ENCODE measurements around the gene NLK. TPM values are rescaled to one million over a fixed set of nuclear protein-coding genes. Genes with fewer than 3 reads are reported as not detected.

Gene NLK
- total and polyA plus RNA-seq, 2 of the 4 experiments (the other 2 are of a cell fraction) = 15.3 to 23.3 TPM

DNA sequence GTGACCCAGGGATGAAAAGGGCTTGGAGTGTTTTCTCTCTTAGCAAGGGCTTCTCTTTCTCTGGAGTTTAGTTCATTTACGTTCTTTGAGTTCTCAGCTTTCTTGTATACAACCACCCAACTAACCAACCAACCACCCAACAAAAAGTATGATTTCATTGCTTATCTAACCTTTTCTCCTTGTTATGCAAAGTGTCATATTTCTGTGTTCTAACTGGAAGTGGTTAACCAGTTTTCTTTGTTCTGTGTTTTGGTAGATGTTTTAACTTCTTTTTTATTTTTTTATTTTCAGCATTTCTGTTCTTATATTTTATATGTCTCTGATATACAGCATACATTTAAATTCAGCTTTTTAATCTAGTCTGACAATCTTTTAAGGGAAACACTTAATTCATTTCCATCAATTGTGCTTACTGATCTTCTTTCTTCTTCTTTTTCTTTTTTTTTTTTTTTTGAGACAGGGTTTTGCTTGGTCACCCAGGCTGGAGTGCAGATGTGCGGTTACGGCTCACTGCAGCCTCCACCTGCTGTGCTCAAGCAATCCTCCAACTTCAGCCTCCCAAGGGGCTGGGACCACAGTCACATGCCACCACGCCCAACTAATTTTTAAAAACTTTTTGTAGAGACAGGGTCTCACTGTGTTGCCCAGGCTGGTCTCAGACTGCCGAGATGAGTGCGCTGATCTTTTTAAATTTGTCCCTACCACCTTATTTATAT lies 29.6 kb downstream of the NLK start:
- Histone ChIP-seq H2AFZ (replicated peaks; ENCODE audit: low read length, poor library complexity) (no peak overlapping the region), H3K56ac (ENCODE audit: extremely low read depth, insufficient read depth, low read length) (no peak overlapping the region), H3K4me3 (ENCODE audit: insufficient read depth, low read depth, low read length) (no peak overlapping the region), H2BK5ac (ENCODE audit: low read depth, low read length, poor library complexity, severe bottlenecking) (no peak overlapping the region), H3K18ac (ENCODE audit: low read depth, low read length) (no peak overlapping the region), H3K4me2 (ENCODE audit: low read depth, low read length) (no peak overlapping the region), H2AK5ac (ENCODE audit: low read depth, low read length) (no peak overlapping the region), H3K23ac (ENCODE audit: low read depth, low read length) (no peak overlapping the region), H3K9me1 (ENCODE audit: insufficient read depth, low read length) (no peaks in the 10 kb centered on the region), H4K91ac (ENCODE audit: insufficient read depth, low read depth, low read length) (no peak overlapping the region), H2BK15ac (ENCODE audit: low read depth, low read length) (no peak overlapping the region), H4K8ac (ENCODE audit: low read depth in 2 of 2, low read length in 2 of 2) (no peak overlapping the region), H3K14ac (replicated peaks; ENCODE audit: low read depth, low read length) (no peak overlapping the region), H3K27ac (ENCODE audit: insufficient read depth, low read length) (no peak overlapping the region), H3K9ac (ENCODE audit: low read depth, low read length) (no peak overlapping the region), H3K27me3 (ENCODE audit: control insufficient read depth, insufficient read depth, low read length) (no peaks in the 10 kb centered on the region), H2BK20ac (ENCODE audit: low read depth, low read length) (no peak overlapping the region), H3K9me3 (ENCODE audit: control insufficient read depth, insufficient read depth, low read length) (peaks cover 4% of the 10 kb centered on the region), H3K4ac (ENCODE audit: low read depth, low read length) (no peak overlapping the region), H2BK120ac (ENCODE audit: low read depth, low read length) (no peak overlapping the region), H4K20me1 (ENCODE audit: insufficient read depth, low read length) (peaks cover 52% of the 10 kb centered on the region), H3K4me1 (ENCODE audit: control insufficient read depth, insufficient read depth, low read length) (no peaks in the 10 kb centered on the region), H3K36me3 (ENCODE audit: control insufficient read depth, insufficient read depth, low read length) (peaks cover 2% of the 10 kb centered on the region), H3K79me1 (ENCODE audit: low read depth in 1 of 2, low read length in 2 of 2) (peaks cover 13 to 51% of the 10 kb centered on the region in 2 experiments), H2AK9ac (replicated peaks; ENCODE audit: low read depth, low read length, poor library complexity) (no peak overlapping the region), H4K5ac (ENCODE audit: low read depth, low read length) (no peak overlapping the region)
- TF ChIP-seq RCOR1 (IDR thresholded peaks at IDR 0.05; ENCODE audit: insufficient replicate concordance, low read length) (no peak), NFE2L2 (IDR thresholded peaks at IDR 0.05; ENCODE audit: low read depth, low read length) (no peak), SMC3 (IDR thresholded peaks at IDR 0.05; ENCODE audit: low read depth, low read length) (no peak), MAZ (IDR thresholded peaks at IDR 0.05; ENCODE audit: borderline replicate concordance, low read depth, low read length) (no peak), CEBPB (IDR thresholded peaks at IDR 0.05; ENCODE audit: low read depth, low read length) (no peak), CHD1 (IDR thresholded peaks at IDR 0.05; ENCODE audit: low read depth, low read length) (no peak), MXI1 (IDR thresholded peaks at IDR 0.05; ENCODE audit: borderline replicate concordance, low read depth, low read length) (no peak), MAFK (IDR thresholded peaks at IDR 0.05; ENCODE audit: low read depth, low read length) (no peak), RFX5 (IDR thresholded peaks at IDR 0.05; ENCODE audit: low read depth, low read length) (no peak), BHLHE40 (IDR thresholded peaks at IDR 0.05; ENCODE audit: low read depth, low read length) (no peak), POLR2A (IDR thresholded peaks at IDR 0.05; ENCODE audit: low read depth, low read length) (no peak), RAD21 (IDR thresholded peaks at IDR 0.05; ENCODE audit: low read length) (no peak), FOS (IDR thresholded peaks at IDR 0.05; ENCODE audit: low read depth, low read length) (no peak)
- TF ChIP-seq, protein P1, sequence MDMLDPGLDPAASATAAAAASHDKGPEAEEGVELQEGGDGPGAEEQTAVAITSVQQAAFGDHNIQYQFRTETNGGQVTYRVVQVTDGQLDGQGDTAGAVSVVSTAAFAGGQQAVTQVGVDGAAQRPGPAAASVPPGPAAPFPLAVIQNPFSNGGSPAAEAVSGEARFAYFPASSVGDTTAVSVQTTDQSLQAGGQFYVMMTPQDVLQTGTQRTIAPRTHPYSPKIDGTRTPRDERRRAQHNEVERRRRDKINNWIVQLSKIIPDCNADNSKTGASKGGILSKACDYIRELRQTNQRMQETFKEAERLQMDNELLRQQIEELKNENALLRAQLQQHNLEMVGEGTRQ (IDR thresholded peaks at IDR 0.05; ENCODE audit: low read depth, low read length) = no peak
- TF ChIP-seq, protein P2, sequence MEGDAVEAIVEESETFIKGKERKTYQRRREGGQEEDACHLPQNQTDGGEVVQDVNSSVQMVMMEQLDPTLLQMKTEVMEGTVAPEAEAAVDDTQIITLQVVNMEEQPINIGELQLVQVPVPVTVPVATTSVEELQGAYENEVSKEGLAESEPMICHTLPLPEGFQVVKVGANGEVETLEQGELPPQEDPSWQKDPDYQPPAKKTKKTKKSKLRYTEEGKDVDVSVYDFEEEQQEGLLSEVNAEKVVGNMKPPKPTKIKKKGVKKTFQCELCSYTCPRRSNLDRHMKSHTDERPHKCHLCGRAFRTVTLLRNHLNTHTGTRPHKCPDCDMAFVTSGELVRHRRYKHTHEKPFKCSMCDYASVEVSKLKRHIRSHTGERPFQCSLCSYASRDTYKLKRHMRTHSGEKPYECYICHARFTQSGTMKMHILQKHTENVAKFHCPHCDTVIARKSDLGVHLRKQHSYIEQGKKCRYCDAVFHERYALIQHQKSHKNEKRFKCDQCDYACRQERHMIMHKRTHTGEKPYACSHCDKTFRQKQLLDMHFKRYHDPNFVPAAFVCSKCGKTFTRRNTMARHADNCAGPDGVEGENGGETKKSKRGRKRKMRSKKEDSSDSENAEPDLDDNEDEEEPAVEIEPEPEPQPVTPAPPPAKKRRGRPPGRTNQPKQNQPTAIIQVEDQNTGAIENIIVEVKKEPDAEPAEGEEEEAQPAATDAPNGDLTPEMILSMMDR (conservative IDR thresholded peaks at IDR 0.05; ENCODE audit: low read depth, low read length) = no peak
- TF ChIP-seq, protein P3, sequence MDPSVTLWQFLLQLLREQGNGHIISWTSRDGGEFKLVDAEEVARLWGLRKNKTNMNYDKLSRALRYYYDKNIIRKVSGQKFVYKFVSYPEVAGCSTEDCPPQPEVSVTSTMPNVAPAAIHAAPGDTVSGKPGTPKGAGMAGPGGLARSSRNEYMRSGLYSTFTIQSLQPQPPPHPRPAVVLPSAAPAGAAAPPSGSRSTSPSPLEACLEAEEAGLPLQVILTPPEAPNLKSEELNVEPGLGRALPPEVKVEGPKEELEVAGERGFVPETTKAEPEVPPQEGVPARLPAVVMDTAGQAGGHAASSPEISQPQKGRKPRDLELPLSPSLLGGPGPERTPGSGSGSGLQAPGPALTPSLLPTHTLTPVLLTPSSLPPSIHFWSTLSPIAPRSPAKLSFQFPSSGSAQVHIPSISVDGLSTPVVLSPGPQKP (IDR thresholded peaks at IDR 0.05; ENCODE audit: borderline replicate concordance, low read depth, low read length) = no peak
- CTCF ChIA-PET = interaction anchor here (0.6 kb wide), 1 partner anchor 179 kb away, joined by 3 read pairs; no protein-coding TSS in a partner anchor
- in situ Hi-C loops (cut with MboI; ENCODE audit: low sequenced_read_pairs) = no loop called here
- ATAC-seq (ENCODE audit: low read depth) (no peak), DNase-seq (no peak)
- no TSS peak for BruUV-seq (replicated peaks)
- no CpG with 5 or more reads among the region's 6 CpGs for WGBS, 2 experiments (ENCODE audit: extremely low coverage in 2 of 2, insufficient read length in 1 of 2)
- intact Hi-C loops (cut with micrococcal nuclease) = no loop called here
- dilution Hi-C loops (cut with HindIII; ENCODE audit: low sequenced_read_pairs, unreplicated experiment) = no loop called here
- POLR2A ChIA-PET (ENCODE audit: unreplicated experiment) = no interaction called here

Data from IMR-90 (cell line).